LNCAP (cell line): ENCODE data around the gene CYLD.

ENCODE experiments used
- CTCF ChIP-seq: fragments of 450-650 bp; IDR thresholded peaks from 2 replicates; pipeline ENCODE4 v1.5.1; 2017; ENCODE audit warnings: mild to moderate bottlenecking

The CYLD gene

GRCh38 chr16:50736448-50736847 lies 5.4 kb upstream of the CYLD start:
- TF ChIP-seq CTCF = no peak

- TF ChIP-seq CTCF = no peak
These were observed 4.4 kb upstream of the CYLD start for GRCh38 chr16:50737420-50737959.

GRCh38 chr16:50739031-50739430 lies 2.9 kb upstream of the CYLD start:
- TF ChIP-seq CTCF = no peak

GRCh38 chr16:50740736-50741135 lies 1.1 kb upstream of the CYLD start:
- TF ChIP-seq CTCF = no peak

GRCh38 chr16:50741225-50741780 lies 583 bp upstream of the CYLD start:
- no peak for TF ChIP-seq CTCF

- no peak for TF ChIP-seq CTCF
These were observed 802 bp downstream of the CYLD start for GRCh38 chr16:50742576-50743200.

- no peak for TF ChIP-seq CTCF
These were observed 1.8 kb downstream of the CYLD start for GRCh38 chr16:50743581-50744225.
